ENCODE data around the gene LARP4.

Gene LARP4

DNA sequence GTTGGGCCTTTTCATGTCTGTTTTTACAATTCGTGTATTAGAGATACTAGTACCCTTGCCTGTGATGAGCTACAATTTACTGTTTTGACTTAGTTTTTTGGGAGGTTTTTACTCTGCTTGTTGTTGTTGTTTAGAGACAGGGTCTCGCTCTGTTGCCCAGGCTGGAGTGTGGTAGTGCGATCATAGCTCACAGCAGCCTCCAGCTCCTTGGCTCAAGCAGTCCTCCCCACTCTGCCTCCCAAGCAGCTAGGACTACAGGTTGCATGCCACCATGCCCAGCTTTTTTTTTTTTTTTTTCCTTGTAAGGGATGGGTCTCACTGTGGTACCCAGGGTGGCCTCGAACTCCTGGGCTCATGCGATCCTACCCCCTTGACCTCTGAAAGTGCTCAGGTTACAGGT lies 52.1 kb downstream of the LARP4 start:
- H3K4me3 ChIP-seq (ENCODE audit: low read length), result no peak overlapping the region
- no peak for DNase-seq (ENCODE audit: low read depth)
- TF ChIP-seq, protein P1, sequence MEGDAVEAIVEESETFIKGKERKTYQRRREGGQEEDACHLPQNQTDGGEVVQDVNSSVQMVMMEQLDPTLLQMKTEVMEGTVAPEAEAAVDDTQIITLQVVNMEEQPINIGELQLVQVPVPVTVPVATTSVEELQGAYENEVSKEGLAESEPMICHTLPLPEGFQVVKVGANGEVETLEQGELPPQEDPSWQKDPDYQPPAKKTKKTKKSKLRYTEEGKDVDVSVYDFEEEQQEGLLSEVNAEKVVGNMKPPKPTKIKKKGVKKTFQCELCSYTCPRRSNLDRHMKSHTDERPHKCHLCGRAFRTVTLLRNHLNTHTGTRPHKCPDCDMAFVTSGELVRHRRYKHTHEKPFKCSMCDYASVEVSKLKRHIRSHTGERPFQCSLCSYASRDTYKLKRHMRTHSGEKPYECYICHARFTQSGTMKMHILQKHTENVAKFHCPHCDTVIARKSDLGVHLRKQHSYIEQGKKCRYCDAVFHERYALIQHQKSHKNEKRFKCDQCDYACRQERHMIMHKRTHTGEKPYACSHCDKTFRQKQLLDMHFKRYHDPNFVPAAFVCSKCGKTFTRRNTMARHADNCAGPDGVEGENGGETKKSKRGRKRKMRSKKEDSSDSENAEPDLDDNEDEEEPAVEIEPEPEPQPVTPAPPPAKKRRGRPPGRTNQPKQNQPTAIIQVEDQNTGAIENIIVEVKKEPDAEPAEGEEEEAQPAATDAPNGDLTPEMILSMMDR (IDR thresholded peaks at IDR 0.05; ENCODE audit: insufficient read depth, low read depth, low read length, missing control alignments), result no peak

DNA sequence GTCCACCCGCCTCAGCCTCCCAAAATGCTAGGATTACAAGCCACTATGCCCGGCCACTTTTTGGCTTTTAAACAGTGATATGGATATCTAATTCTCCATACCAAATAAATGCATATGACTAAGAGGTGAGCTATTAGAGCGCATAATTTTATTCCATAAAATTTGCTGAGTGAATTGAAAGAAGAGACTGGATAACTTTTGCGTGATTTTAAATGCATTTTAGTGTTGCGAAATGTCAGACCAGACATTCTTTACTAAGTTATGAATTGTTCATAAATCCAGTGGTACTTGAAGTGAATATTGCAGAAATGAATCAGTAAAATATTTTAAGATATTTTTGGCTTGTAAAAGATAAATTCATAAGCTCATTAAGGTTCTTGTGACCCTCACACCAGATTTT lies 53.2 kb downstream of the LARP4 start:
- TF ChIP-seq, protein P1 (IDR thresholded peaks at IDR 0.05; ENCODE audit: insufficient read depth, low read depth, low read length, missing control alignments), result no peak
- H3K4me3 ChIP-seq (ENCODE audit: low read length), result no peak overlapping the region
- DNase-seq (ENCODE audit: low read depth), result no peak

DNA sequence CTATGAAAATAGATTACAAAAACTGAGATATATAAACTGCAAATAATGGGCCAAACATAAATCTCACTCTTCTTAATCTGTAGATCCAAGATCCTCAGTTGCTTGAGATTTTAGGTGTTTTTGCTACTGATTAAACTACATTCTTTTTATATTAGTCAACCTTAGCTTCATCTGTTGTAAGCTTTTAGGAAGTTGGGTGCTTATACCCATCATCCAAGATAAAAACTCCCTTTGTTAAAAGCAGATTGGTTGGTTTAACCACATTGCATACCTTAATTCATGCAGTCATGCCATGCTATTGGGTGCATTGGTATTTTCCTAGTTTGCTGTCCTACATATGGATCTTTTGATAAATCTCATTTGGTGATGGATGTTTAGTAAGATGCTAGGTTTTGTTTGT lies 57.9 kb downstream of the LARP4 start:
- TF ChIP-seq, protein P1 (IDR thresholded peaks at IDR 0.05; ENCODE audit: insufficient read depth, low read depth, low read length, missing control alignments), result no peak
- no peak overlapping the region for H3K4me3 ChIP-seq (ENCODE audit: low read length)
- peak; percentile 19 for DNase-seq (ENCODE audit: low read depth)

DNA sequence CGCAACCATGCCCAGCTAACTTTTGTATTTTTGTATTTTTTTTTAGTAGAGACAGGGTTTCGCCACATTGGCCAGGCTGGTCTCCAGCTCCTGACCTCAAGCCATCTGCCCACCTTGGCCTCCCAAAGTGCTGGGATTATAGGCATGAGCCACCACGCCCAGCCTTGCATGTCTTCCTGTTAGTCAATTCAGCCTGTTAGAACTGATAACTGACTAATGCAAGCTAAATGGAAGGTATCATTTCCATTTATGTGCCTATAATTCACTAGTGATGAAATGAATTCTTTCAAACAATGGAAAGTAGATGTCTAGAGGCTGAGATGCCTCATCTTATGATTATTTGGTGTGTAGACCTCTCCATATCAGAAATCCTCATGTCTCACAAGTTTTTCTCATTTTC lies 66.8 kb downstream of the LARP4 start:
- DNase-seq (ENCODE audit: low read depth), result peak; percentile 55

DNA sequence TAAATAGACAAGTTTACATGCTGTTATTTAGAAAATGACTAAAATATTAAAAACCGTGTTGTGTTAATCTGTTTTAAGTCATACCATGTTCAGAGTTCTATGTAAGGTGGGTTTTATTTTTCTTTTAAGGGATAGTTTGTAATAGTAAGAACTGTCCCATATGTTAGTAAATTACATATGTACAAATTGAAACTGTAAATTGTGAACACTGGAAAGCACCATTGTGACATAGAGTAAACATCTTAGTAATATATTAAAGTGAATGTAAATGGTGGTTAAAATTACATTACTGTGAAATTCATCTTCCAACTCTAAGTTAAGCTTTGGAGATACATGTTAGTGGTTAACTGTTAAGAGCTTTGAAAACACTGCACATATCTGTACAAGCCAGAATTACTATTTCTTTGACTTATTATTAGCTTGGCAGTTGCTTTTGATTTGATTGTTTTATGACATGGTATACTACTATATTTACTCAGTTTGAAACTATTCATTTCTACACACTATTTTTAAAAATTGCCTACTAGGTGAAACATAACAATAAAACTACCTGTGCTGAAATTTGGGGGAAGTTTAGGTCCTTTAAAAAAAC lies 76.7 kb downstream of the LARP4 start:
- no peak for DNase-seq (ENCODE audit: low read depth)

More for the DNA sequence above, 66.8 kb downstream of the LARP4 start:
- H3K4me3 ChIP-seq (ENCODE audit: low read length), result no peak overlapping the region
- TF ChIP-seq, protein P1 (IDR thresholded peaks at IDR 0.05; ENCODE audit: insufficient read depth, low read depth, low read length, missing control alignments), result no peak

DNA sequence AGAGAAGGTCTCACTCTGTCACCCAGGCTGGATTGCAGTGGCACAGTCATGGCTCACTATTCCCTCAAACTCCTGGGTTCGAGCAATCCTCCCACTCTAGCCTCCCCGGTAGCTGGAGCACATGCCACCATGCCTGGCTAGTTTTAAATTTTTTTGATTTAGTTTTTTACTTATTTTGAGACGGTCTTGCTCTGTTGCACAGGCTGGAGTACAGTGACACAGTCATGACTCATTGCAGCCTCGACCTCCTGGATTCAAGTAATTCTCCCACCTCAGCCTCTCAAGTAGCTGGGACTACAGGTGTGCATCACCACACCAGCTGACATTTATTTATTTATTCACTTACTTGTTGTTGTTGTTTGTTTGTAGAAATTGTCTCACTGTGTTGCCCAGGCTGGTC lies 81.9 kb downstream of the LARP4 start:
- H3K4me3 ChIP-seq (ENCODE audit: low read length), result no peak overlapping the region
- peak; percentile 36 for DNase-seq (ENCODE audit: low read depth)
- TF ChIP-seq, protein P1 (IDR thresholded peaks at IDR 0.05; ENCODE audit: insufficient read depth, low read depth, low read length, missing control alignments), result no peak

More for the DNA sequence above, 76.7 kb downstream of the LARP4 start:
- no peak overlapping the region for H3K4me3 ChIP-seq (ENCODE audit: low read length)
- TF ChIP-seq, protein P1 (IDR thresholded peaks at IDR 0.05; ENCODE audit: insufficient read depth, low read depth, low read length, missing control alignments), result no peak

DNA sequence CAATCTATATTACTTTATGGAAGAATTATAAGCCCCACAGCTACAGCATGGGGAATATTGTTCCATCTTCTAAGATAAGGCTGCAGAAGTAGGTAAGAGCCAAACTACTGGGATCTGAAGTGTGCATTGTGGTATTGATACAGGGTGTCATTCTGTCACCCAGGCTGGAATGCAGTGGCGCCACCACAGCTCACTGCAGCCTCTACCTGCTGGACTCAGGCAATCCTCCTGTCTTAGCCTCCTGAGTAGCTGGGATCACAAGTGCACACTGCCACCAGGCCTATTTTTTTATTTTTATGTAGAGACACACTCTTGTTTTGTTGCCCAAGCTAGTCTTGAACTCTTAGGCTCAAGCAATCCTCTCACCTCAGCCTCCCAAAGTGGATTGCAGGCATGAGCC lies 82.8 kb downstream of the LARP4 start:
- TF ChIP-seq, protein P1 (IDR thresholded peaks at IDR 0.05; ENCODE audit: insufficient read depth, low read depth, low read length, missing control alignments), result no peak
- DNase-seq (ENCODE audit: low read depth), result no peak

More for the DNA sequence above, 82.8 kb downstream of the LARP4 start:
- H3K4me3 ChIP-seq (ENCODE audit: low read length), result no peak overlapping the region
